Thoracic aorta (tissue), 2 donors: ENCODE measurements around the gene SON. TPM values are rescaled to one million over a fixed set of nuclear protein-coding genes. Genes with fewer than 3 reads are reported as not detected.
"Not testable (repeated sequence)": the region's sequence is repeated elsewhere in the genome, so short reads cannot be mapped to it uniquely, and the experiment has no call there.

Experiments
- ATAC-seq: fragments of 150-250 bp; one replicate; pipeline ENCODE4 v1.8.0; 2017; ENCODE audit warnings: low read depth; ENCODE audit not compliant: insufficient number of reproducible peaks, low FRiP score
- DNase-seq: peaks from one replicate; pipeline ENCODE4 v3.0.0-alpha.2; 2020; ENCODE audit warnings: low spot score
- H3K27ac ChIP-seq, 2 donors: fragments of 200-600 bp; sonication (generic); 1 replicate in 1 of 2; 2 replicates in 1 of 2; pipeline ENCODE4 v1.5.1; 2016; ENCODE audit warnings: mild to moderate bottlenecking in 2 of 2, moderate library complexity in 2 of 2
- H3K27me3 ChIP-seq: fragments of 200-600 bp; sonication (generic); replicated peaks from 2 replicates; pipeline ENCODE4 v1.6.0; 2016; ENCODE audit warnings: mild to moderate bottlenecking; ENCODE audit not compliant: insufficient read depth
- H3K36me3 ChIP-seq: fragments of 200-600 bp; sonication (generic); one replicate; pipeline ENCODE4 v1.5.1; 2016
- H3K4me1 ChIP-seq, 2 donors: fragments of 200-600 bp; sonication (generic); 1 replicate in 1 of 2; 2 replicates in 1 of 2; pipeline versions ENCODE4 v1.5.1 to v1.6.0; 2016; ENCODE audit warnings: low read depth in 2 of 2, mild to moderate bottlenecking in 1 of 2; ENCODE audit not compliant: control insufficient read depth in 1 of 2
- H3K4me3 ChIP-seq: fragments of 200-600 bp; sonication (generic); 2 replicates; pipeline ENCODE4 v1.5.1; 2016; ENCODE audit warnings: mild to moderate bottlenecking
- H3K9me3 ChIP-seq: fragments of 200-600 bp; sonication (generic); 2 replicates; pipeline ENCODE4 v1.5.1; 2016
- CTCF ChIP-seq: fragments of 200-600 bp; sonication (generic); IDR thresholded peaks from one replicate; pipeline ENCODE4 v1.5.1; 2019; ENCODE audit warnings: antibody characterized with exemption
- total RNA-seq, 2 donors: library from RNA; depleted of rRNA; stranded (reverse); fragments of >200 nt; gene quantifications; one replicate each; pipeline versions ENCODE4 v1.1.0 to v1.2.3, GENCODE V29; 2016

SON gene
- total RNA-seq, 2 donors from 2014 or later, result 260 to 331 TPM

DNA sequence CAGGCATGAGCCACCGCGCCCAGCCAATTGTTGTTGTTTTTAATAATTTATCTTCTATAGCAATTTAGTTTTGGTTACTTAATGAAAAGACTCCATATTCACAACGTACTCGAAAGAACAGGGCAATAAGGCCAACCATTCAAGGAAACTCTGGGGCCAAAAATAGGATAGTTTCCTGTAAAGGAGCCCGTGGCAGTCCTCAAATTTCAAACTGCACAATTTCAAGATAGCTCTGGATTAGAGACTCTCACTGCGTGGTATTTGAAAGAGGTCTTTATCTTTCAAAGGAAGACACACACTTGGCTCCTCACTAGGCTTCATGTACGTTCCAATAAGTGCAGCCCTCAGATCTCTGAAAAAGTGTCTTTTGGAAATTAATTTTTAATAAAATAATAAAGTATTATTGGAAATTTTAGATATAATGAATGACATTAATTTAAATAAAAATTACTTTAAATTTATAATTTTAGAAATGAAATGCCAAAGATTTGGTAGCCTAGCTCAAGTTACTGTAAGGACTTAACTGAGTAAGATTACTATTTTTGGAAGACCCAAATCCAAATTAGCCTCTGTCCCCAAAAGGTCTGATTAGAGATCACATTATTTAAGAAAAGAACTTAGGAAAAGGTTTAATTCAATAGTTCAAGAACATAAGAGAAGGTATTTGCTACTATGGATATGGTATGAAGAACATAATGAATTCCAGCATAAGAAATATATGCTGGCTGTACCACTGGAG is 68.3 kb downstream of the SON start:
- H3K9me3 ChIP-seq, result no peaks in the 10 kb centered on the region
- TF ChIP-seq CTCF, result no peak
- no peak overlapping the region for H3K4me3 ChIP-seq
- DNase-seq (no peak), ATAC-seq (no peak)
- no peak overlapping the region for H3K27ac ChIP-seq
- H3K27me3 ChIP-seq, result no peaks in the 10 kb centered on the region
- peaks cover 5% of the 10 kb centered on the region for H3K36me3 ChIP-seq
- no peaks in the 10 kb centered on the region for H3K4me1 ChIP-seq

DNA sequence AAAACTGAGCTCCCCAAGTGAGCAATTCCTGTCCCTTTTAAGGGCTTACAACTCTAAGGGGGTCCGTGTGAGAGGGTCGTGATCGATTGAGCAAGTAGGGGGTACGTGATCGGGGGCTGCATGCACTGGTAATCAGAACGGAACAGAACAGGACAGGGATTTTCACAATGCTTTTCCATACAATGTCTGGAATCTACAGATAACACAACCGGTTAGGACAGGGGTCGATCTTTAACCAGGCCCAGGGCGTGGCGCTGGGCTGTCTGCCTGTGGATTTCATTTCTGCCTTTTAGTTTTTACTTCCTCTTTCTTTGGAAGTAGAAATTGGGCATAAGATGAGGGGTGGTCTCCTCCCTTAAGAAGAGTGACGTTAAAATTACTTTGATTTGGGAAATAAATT is 74.7 kb downstream of the SON start:
- not testable (repeated sequence) for H3K4me3 ChIP-seq, H3K27me3 ChIP-seq, H3K4me1 ChIP-seq, DNase-seq, H3K9me3 ChIP-seq, ATAC-seq, H3K27ac ChIP-seq
- H3K36me3 ChIP-seq, result peaks cover 15% of the 10 kb centered on the region

DNA sequence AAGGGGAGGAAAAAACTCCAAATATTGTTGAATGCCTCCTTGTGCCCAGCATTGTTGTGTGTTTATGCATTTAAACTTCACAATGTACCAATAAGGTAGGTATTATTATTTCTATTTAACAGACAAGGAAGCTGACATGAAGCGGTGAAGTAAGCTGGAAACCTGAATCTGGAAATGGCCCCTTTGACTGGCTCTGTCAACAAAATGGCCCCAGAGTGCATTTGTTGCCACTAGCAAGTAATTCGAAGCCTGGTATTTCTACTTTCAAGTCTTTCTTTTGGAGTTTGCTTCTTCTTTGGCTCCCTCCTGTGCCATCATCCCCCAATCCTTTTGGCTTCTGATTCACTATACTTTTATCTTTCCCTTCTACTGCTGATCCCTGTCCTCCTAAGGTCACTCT is 75.6 kb downstream of the SON start:
- TF ChIP-seq CTCF, result no peak
- DNase-seq (no peak), ATAC-seq (no peak)
- H3K36me3 ChIP-seq, result peaks cover 11% of the 10 kb centered on the region
- H3K27me3 ChIP-seq, result no peaks in the 10 kb centered on the region
- no peaks in the 10 kb centered on the region for H3K4me1 ChIP-seq
- no peak overlapping the region for H3K27ac ChIP-seq
- H3K9me3 ChIP-seq, result no peaks in the 10 kb centered on the region
- no peak overlapping the region for H3K4me3 ChIP-seq

- no peak for ATAC-seq
- Histone ChIP-seq H3K4me1 (no peaks in the 10 kb centered on the region), H3K9me3 (no peaks in the 10 kb centered on the region), H3K4me3 (no peak overlapping the region), H3K27me3 (no peaks in the 10 kb centered on the region), H3K27ac (no peak overlapping the region), H3K36me3 (peaks cover 11% of the 10 kb centered on the region)
- DNase-seq, result no peak
- TF ChIP-seq CTCF, result no peak
Observed at GRCh38 chr21:33619726-33620125, 76.9 kb downstream of the SON start.

DNA sequence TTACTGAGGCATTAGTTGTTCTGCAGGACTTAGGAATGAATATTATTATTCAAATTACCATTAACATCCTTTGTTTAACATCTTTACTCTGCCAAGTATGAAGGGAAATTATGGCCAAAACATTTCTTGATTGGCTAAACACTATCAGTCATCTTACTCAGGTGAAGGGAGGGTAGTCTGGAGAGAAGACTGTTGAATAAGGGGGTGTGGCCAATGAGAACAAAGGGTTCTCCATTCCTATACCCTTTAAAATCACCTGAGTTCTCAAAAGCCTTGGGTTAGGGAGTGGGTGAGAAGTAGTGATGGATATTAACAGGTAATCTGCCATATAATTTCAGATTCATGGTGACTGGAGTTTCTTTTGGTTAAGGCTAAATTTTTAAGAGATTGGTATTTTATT is 79.4 kb downstream of the SON start:
- peaks cover 9% of the 10 kb centered on the region for H3K36me3 ChIP-seq
- DNase-seq (no peak), ATAC-seq (no peak)
- H3K27me3 ChIP-seq, result no peaks in the 10 kb centered on the region
- no peaks in the 10 kb centered on the region for H3K4me1 ChIP-seq
- no peak for TF ChIP-seq CTCF
- H3K27ac ChIP-seq, result no peak overlapping the region
- H3K4me3 ChIP-seq, result no peak overlapping the region
- H3K9me3 ChIP-seq, result no peaks in the 10 kb centered on the region

GRCh38 chr21:33626151-33626550 is 83.3 kb downstream of the SON start:
- H3K27ac ChIP-seq, H3K4me3 ChIP-seq, H3K27me3 ChIP-seq, DNase-seq, ATAC-seq, H3K9me3 ChIP-seq, H3K4me1 ChIP-seq: not testable (repeated sequence)
- H3K36me3 ChIP-seq, result peaks cover 19% of the 10 kb centered on the region

Other genes with a start within 250 kb of the SON start
- gene IFNAR1, start 218.1 kb upstream of the SON start, total RNA-seq, result 10 to 100 TPM; 31.3 to 61.9 TPM
- 10 to 100 TPM; 67.3 to 72.2 TPM for gene IFNGR2, start 139.6 kb upstream of the SON start, total RNA-seq
- gene TMEM50B, start 63.1 kb upstream of the SON start, total RNA-seq, result 10 to 100 TPM; 51.4 to 79.9 TPM
- 1 to 10 TPM in 1 of 2 donors, under 1 TPM in 1; 0.42 to 1.5 TPM for gene DNAJC28, start 51.3 kb upstream of the SON start, total RNA-seq
- 100 to 1,000 TPM in 1 of 2 donors, 10 to 100 TPM in 1; 64.4 to 172 TPM for gene GART, start 921 bp upstream of the SON start, total RNA-seq
- gene DONSON, start 45.6 kb downstream of the SON start, total RNA-seq, result 10 to 100 TPM; 12.1 to 19.2 TPM
- 10 to 100 TPM; 26.8 to 61.4 TPM for gene CRYZL1, start 98.7 kb downstream of the SON start, total RNA-seq
- gene ITSN1, start 99.5 kb downstream of the SON start, total RNA-seq, result 10 to 100 TPM; 50.9 to 78.6 TPM